K562 (cell line): ENCODE measurements around the gene ARPC4. TPM values are rescaled to one million over a fixed set of nuclear protein-coding genes. Genes with fewer than 3 reads are reported as not detected.
"Not testable (repeated sequence)": the region's sequence is repeated elsewhere in the genome, so short reads cannot be mapped to it uniquely, and the experiment has no call there.

Experiments used
- ATAC-seq: fragments of 200-7000 bp; cut with Tn5 transposase; 3 replicates; pipeline ENCODE4 v1.9.1; 2020; ENCODE audit warnings: moderate library complexity
- BruUV-seq: library from RNA; stranded (reverse); fragments of 400-500 nt; replicated peaks from 2 replicates; lab custom pipeline; 2021; lab: Mats Ljungman, UMichigan
- CTCF ChIA-PET: fragments of 300-600 bp; formaldehyde crosslinking; extraction: SDS; loops from one replicate; lab custom pipeline; 2021; ENCODE audit warnings: low intra/inter-chr PET ratio; lab: Yijun Ruan, JAX
- POLR2A ChIA-PET: fragments of 300-600, 350-650 bp; sonication (Branson Sonifier 250); formaldehyde crosslinking; extraction: SDS; loops from one replicate; lab custom pipeline; 2021; ENCODE audit warnings: antibody characterized with exemption, inconsistent platforms; lab: Yijun Ruan, JAX
- DNase-seq, 4 experiments: peaks; one replicate each; pipeline versions ENCODE4 v3.0.0 to v3.0.0-alpha.2; 2011 to 2018; ENCODE audit warnings: low spot score in 3 of 4, mixed read lengths in 3 of 4; ENCODE audit errors: extremely low read depth in 1 of 4
- FAIRE-seq: peaks from 2 replicates; lab custom pipeline; 2011; peaks lifted over from hg19 to GRCh38; lab: Jason Lieb, UNC
- H2AFZ ChIP-seq: 2 replicates; pipeline ENCODE4 v1.6.0; 2011; ENCODE audit warnings: low read depth, low read length, control low read depth, inconsistent platforms
- H3K27ac ChIP-seq: fragments of 200-600 bp; 3 replicates; pipeline ENCODE4 v1.8.0; 2011; ENCODE audit warnings: low read depth, mild to moderate bottlenecking, control low read depth, inconsistent platforms, low read length, moderate library complexity, mixed read lengths; ENCODE audit errors: extremely low read depth
- H3K27me3 ChIP-seq, 2 experiments: fragments of 300-600 bp in 1 of 2; 2 replicates in 1 of 2; 3 replicates in 1 of 2; pipeline versions ENCODE4 v1.6.0 to v1.8.0; 2011; ENCODE audit warnings: inconsistent platforms in 2 of 2, low read length in 2 of 2, mild to moderate bottlenecking in 1 of 2, mixed read lengths in 1 of 2, moderate library complexity in 1 of 2; ENCODE audit not compliant: control insufficient read depth in 2 of 2, insufficient read depth in 2 of 2
- H3K36me3 ChIP-seq: fragments of 300-600 bp; 3 replicates; pipeline ENCODE4 v1.8.0; 2011; ENCODE audit warnings: mild to moderate bottlenecking, low read length, inconsistent platforms; ENCODE audit not compliant: control insufficient read depth, insufficient read depth
- H3K4me1 ChIP-seq, 2 experiments: fragments of 200-600 bp in 1 of 2; replicated peaks in 1 of 2; 2 replicates in 1 of 2; 3 replicates in 1 of 2; pipeline versions ENCODE4 v1.5.1 to v1.8.0; 2011; ENCODE audit warnings: inconsistent platforms in 2 of 2, low read length in 2 of 2, mild to moderate bottlenecking in 1 of 2, mixed read lengths in 1 of 2, moderate library complexity in 1 of 2; ENCODE audit not compliant: control insufficient read depth in 2 of 2, insufficient read depth in 2 of 2
- H3K4me2 ChIP-seq: 2 replicates; pipeline ENCODE4 v1.6.1; 2011; ENCODE audit warnings: low read length, control low read depth, inconsistent platforms, mixed read lengths; ENCODE audit not compliant: insufficient read depth
- H3K4me3 ChIP-seq: fragments of 200-600 bp; sonication (generic), shearing (Covaris generic); 2 replicates; pipeline ENCODE4 v1.5.1; 2016; ENCODE audit warnings: control low read depth, inconsistent platforms
- H3K79me2 ChIP-seq: fragments of 200-600 bp; 3 replicates; pipeline ENCODE4 v1.8.0; 2011; ENCODE audit warnings: low read length, inconsistent platforms; ENCODE audit not compliant: control insufficient read depth, insufficient read depth
- H3K9ac ChIP-seq, 2 experiments: 2 replicates each; pipeline versions ENCODE4 v1.6.0 to v1.6.1; 2011; ENCODE audit warnings: low read depth in 2 of 2, low read length in 2 of 2, control low read depth in 1 of 2, inconsistent platforms in 1 of 2, mild to moderate bottlenecking in 1 of 2, mixed read lengths in 1 of 2; ENCODE audit not compliant: insufficient read depth in 1 of 2
- H3K9me1 ChIP-seq: one replicate; pipeline ENCODE4 v1.6.0; 2011; ENCODE audit warnings: inconsistent platforms, mild to moderate bottlenecking, low read length, moderate library complexity; ENCODE audit not compliant: control insufficient read depth, insufficient read depth
- H3K9me3 ChIP-seq: replicated peaks from 2 replicates; pipeline ENCODE4 v1.5.1; 2011; ENCODE audit warnings: low read depth, low read length, inconsistent platforms; ENCODE audit not compliant: control insufficient read depth, insufficient read depth
- H4K20me1 ChIP-seq: replicated peaks from 2 replicates; pipeline ENCODE4 v1.6.1; 2011; ENCODE audit warnings: low read length, inconsistent platforms, mixed read lengths; ENCODE audit not compliant: control insufficient read depth, insufficient read depth
- L3MBTL2 ChIP-seq: fragments of 450-650 bp; IDR thresholded peaks from 2 replicates; pipeline ENCODE4 v1.6.1; 2016; ENCODE audit warnings: mild to moderate bottlenecking, moderate library complexity
- NR4A1 ChIP-seq, 2 experiments: fragments of 250-450 bp in 1 of 2; fragments of 450-650 bp in 1 of 2; sonication (Bioruptor Pico) in 1 of 2; IDR thresholded peaks; 2 replicates each; pipeline versions ENCODE4 v1.4.0 to v1.6.1; 2016 to 2020; ENCODE audit warnings: mild to moderate bottlenecking in 2 of 2, missing compliant biosample characterization in 1 of 2, missing genetic modification characterization in 1 of 2, moderate library complexity in 1 of 2
- WGBS: fragments of 100-300 bp; shearing (Covaris generic); methylation state at CpG from one replicate; pipeline ENCODE4 v1.1.6; 2016; ENCODE audit warnings: low coverage, mixed read lengths; ENCODE audit not compliant: insufficient coverage; ENCODE audit errors: missing lambda C conversion rate; 5-methylcytosine and 5-hydroxymethylcytosine counted together
- in situ Hi-C: fragments of 300-500 bp; cut with MboI; formaldehyde crosslinking; loops from 4 replicates; pipeline ENCODE4 v1.15.0; 2018; ENCODE audit warnings: inconsistent platforms, mixed read lengths
- intact Hi-C: fragments of 100-400 bp; cut with micrococcal nuclease; formaldehyde crosslinking; loops from 2 replicates; pipeline ENCODE4 v1.14.2; 2022
- polyA plus RNA-seq, 8 experiments: library from polyadenylated mRNA; depleted of rRNA in 4 of 8; stranded (reverse) in 5 of 8; unstranded in 3 of 8; fragments of >200 nt; fragmentation: Nextera tagmentation in 2 of 8; fragmentation: Illumina TruSeq in 1 of 8; extraction: Ambion mirVana in 2 of 8; extraction: Trizol in 1 of 8; gene quantifications; 2 replicates each; pipeline versions ENCODE4 v1.2.1 to v1.2.3, GENCODE V29; 2011 to 2014; ENCODE audit warnings: inconsistent platforms in 1 of 8, missing spikeins in 1 of 8
- total RNA-seq, 7 experiments: library from RNA; depleted of rRNA in 6 of 7; stranded (reverse); fragments of >200 nt in 6 of 7; fragmentation: Illumina TruSeq in 2 of 7; extraction: Trizol in 2 of 7; gene quantifications; 2 replicates each; pipeline versions ENCODE4 v1.2.1 to v1.2.3, GENCODE V29; 2011 to 2021; ENCODE audit warnings: low replicate concordance in 1 of 7
- TF ChIP-seq, protein P1 (sequence below), 3 experiments: IDR thresholded peaks in 2 of 3; conservative IDR thresholded peaks in 1 of 3; 2 replicates each; pipeline ENCODE4 v1.5.1; 2011 to 2012; ENCODE audit warnings: low read length in 3 of 3, mild to moderate bottlenecking in 3 of 3, control low read depth in 2 of 3, improper control_type of control experiment in 1 of 3, inconsistent platforms in 1 of 3, low read depth in 1 of 3, mixed read lengths in 1 of 3, moderate library complexity in 1 of 3; ENCODE audit not compliant: insufficient read depth in 2 of 3
- TF ChIP-seq, protein P2 (sequence below), 2 experiments: fragments of 250-450 bp in 1 of 2; fragments of 450-650 bp in 1 of 2; sonication (Bioruptor Pico) in 1 of 2; IDR thresholded peaks; 2 replicates each; pipeline versions ENCODE4 v1.6.1 to v1.8.0; 2016 to 2021; ENCODE audit warnings: mild to moderate bottlenecking in 2 of 2, moderate library complexity in 2 of 2, missing compliant biosample characterization in 1 of 2, missing genetic modification characterization in 1 of 2
- TF ChIP-seq, protein P3 (sequence below), 3 experiments: fragments of 200-800 bp in 1 of 3; sonication (Bioruptor generic) in 1 of 3; sonication (generic) in 1 of 3; formaldehyde crosslinking in 1 of 3; IDR thresholded peaks; 2 replicates each; pipeline versions ENCODE4 v1.6.1 to v1.8.0; 2016 to 2022; ENCODE audit warnings: mild to moderate bottlenecking in 2 of 3, missing compliant biosample characterization in 2 of 3, missing genetic modification characterization in 2 of 3, missing genetic modification reagents in 1 of 3
- TF ChIP-seq, protein P4 (sequence below): fragments of 450-650 bp; IDR thresholded peaks from 2 replicates; pipeline ENCODE4 v1.6.1; 2017; ENCODE audit warnings: antibody characterized with exemption, mild to moderate bottlenecking

ARPC4 gene
- total and polyA plus RNA-seq, 9 of the 15 experiments (the other 6 are each of a cell fraction or from before 2014, with no cell fraction given), result 20.1 to 153 (median 119) TPM

DNA sequence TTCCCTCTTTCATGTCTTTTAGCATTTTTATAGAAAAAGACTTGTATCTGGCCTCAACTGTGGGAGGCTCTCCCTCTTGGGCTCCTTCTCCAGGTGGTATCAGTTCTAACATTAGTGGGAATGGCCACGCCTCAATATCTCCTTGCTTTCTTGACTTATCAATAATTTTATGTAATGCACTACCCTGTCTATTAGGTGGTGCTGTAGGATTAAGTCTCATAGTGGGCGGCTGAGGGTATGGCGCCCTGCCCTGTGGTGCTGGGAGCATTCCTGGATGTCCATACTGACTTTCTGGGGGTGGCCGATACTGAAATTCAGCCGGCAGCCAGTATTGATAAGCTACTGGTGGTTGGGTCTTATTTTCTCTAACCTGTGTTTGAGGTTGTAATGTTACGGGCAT is 59.6 kb downstream of the ARPC4 start (continued):
- TF ChIP-seq, protein P1, sequence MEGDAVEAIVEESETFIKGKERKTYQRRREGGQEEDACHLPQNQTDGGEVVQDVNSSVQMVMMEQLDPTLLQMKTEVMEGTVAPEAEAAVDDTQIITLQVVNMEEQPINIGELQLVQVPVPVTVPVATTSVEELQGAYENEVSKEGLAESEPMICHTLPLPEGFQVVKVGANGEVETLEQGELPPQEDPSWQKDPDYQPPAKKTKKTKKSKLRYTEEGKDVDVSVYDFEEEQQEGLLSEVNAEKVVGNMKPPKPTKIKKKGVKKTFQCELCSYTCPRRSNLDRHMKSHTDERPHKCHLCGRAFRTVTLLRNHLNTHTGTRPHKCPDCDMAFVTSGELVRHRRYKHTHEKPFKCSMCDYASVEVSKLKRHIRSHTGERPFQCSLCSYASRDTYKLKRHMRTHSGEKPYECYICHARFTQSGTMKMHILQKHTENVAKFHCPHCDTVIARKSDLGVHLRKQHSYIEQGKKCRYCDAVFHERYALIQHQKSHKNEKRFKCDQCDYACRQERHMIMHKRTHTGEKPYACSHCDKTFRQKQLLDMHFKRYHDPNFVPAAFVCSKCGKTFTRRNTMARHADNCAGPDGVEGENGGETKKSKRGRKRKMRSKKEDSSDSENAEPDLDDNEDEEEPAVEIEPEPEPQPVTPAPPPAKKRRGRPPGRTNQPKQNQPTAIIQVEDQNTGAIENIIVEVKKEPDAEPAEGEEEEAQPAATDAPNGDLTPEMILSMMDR (IDR thresholded peaks at IDR 0.05 in 2 of 3, conservative IDR thresholded peaks at IDR 0.05 in 1 of 3; ENCODE audit: insufficient read depth in 2 of 3, low read depth in 1 of 3, low read length in 3 of 3), result peak; percentile 24 to 56 (median 46); a peak in 3 of 6 replicates

DNA sequence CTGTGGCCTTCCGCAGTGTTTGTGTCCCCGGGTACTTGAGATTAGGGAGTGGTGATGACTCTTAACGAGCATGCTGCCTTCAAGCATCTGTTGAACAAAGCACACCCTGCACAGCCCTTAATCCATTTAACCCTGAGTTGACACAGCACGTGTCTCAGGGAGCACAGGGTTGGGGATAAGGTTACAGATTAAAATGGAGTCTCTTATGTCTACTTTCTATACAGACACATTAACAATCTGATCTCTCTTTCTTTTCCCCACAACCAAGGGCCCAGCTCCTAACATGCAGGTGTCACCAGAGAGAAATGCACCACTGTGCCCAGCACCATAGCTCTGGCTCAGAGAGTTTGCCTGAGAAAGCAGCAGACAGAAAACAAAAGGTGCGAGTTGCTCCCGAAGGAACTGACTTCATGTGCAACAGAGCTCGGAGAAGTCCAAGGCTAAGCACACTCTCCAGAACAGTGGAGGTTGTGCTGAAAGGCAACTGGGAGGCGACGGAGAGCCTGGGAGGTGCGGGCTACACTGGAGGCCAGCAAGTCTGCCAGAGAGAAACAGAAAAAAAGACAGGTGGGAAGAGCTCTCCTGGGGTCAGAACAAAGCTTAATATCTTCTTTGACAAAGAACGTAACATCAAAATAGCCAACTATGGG is 61.5 kb downstream of the ARPC4 start:
- POLR2A ChIA-PET, result interaction anchor here (0.6 to 2.4 kb wide), 4 partner anchors 10 to 129 kb away, joined by 3 to 5 read pairs (median 4); partner anchors contain the start of genes ARPC4 and TADA3
- FAIRE-seq, result not testable (repeated sequence)

More for the DNA sequence above, 61.5 kb downstream of the ARPC4 start:
- ATAC-seq, result peak; percentile 55
- H3K4me1 ChIP-seq; H4K20me1 ChIP-seq; H3K9me3 ChIP-seq; H3K36me3 ChIP-seq; H3K27me3 ChIP-seq; intact Hi-C loops; H3K9me1 ChIP-seq; H3K79me2 ChIP-seq; DNase-seq; in situ Hi-C loops; H3K27ac ChIP-seq; H3K4me2 ChIP-seq; BruUV-seq; H3K4me3 ChIP-seq; TF ChIP-seq NR4A1 (CRISPR knock-in tag; IDR thresholded peaks at IDR 0.05): not testable (repeated sequence)
- Histone ChIP-seq H2AFZ (peak overlapping the region; percentile 55; the same call in 1 of the 2 replicates), H3K9ac (0 out of 4 replicates have a peak overlapping the region, but pooled peaks of 1 of the 2 experiments have one; percentile 63)
- 55% methylated on average over 11 of the region's 11 CpGs for WGBS
- CTCF ChIA-PET, result interaction anchor here (0.6 kb wide), 1 partner anchor 474 kb away, joined by 3 read pairs; no protein-coding TSS in a partner anchor
- TF ChIP-seq, protein P2, sequence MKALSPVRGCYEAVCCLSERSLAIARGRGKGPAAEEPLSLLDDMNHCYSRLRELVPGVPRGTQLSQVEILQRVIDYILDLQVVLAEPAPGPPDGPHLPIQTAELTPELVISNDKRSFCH (CRISPR knock-in tag; IDR thresholded peaks at IDR 0.05), result not testable (repeated sequence)
- TF ChIP-seq, protein P2 (tag; IDR thresholded peaks at IDR 0.05), result peak; percentile 71; the same call in 1 of the 2 replicates
- TF ChIP-seq NR4A1 (tag; IDR thresholded peaks at IDR 0.05) (0 out of 2 replicates have a peak, but pooled peaks have one; percentile 41), L3MBTL2 (0 out of 2 replicates have a peak, but pooled peaks have one; percentile 18)
- TF ChIP-seq, protein P3, sequence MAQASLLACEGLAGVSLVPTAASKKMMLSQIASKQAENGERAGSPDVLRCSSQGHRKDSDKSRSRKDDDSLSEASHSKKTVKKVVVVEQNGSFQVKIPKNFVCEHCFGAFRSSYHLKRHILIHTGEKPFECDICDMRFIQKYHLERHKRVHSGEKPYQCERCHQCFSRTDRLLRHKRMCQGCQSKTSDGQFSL (CRISPR knock-in tag; IDR thresholded peaks at IDR 0.05), result not testable (repeated sequence)
- TF ChIP-seq, protein P3 (tag; IDR thresholded peaks at IDR 0.05), result 0 out of 4 replicates have a peak, but pooled peaks of 1 of the 2 experiments have one; percentile 37
- TF ChIP-seq, protein P4, sequence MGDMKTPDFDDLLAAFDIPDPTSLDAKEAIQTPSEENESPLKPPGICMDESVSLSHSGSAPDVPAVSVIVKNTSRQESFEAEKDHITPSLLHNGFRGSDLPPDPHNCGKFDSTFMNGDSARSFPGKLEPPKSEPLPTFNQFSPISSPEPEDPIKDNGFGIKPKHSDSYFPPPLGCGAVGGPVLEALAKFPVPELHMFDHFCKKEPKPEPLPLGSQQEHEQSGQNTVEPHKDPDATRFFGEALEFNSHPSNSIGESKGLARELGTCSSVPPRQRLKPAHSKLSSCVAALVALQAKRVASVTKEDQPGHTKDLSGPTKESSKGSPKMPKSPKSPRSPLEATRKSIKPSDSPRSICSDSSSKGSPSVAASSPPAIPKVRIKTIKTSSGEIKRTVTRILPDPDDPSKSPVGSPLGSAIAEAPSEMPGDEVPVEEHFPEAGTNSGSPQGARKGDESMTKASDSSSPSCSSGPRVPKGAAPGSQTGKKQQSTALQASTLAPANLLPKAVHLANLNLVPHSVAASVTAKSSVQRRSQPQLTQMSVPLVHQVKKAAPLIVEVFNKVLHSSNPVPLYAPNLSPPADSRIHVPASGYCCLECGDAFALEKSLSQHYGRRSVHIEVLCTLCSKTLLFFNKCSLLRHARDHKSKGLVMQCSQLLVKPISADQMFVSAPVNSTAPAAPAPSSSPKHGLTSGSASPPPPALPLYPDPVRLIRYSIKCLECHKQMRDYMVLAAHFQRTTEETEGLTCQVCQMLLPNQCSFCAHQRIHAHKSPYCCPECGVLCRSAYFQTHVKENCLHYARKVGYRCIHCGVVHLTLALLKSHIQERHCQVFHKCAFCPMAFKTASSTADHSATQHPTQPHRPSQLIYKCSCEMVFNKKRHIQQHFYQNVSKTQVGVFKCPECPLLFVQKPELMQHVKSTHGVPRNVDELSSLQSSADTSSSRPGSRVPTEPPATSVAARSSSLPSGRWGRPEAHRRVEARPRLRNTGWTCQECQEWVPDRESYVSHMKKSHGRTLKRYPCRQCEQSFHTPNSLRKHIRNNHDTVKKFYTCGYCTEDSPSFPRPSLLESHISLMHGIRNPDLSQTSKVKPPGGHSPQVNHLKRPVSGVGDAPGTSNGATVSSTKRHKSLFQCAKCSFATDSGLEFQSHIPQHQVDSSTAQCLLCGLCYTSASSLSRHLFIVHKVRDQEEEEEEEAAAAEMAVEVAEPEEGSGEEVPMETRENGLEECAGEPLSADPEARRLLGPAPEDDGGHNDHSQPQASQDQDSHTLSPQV, result peak; percentile 55; the same call in 1 of the 2 replicates
